HEK293T (cell line): ENCODE results near the gene CDK14.

Experiments
- BHLHE40 ChIP-seq: fragments of 450-650 bp; IDR thresholded peaks from 2 replicates; pipeline ENCODE4 v1.6.1; 2016; ENCODE audit warnings: mild to moderate bottlenecking, moderate library complexity, borderline replicate concordance
- ELF4 ChIP-seq: fragments of 450-650 bp; IDR thresholded peaks from 2 replicates; pipeline ENCODE4 v1.6.1; 2017; ENCODE audit warnings: antibody characterized with exemption
- FOXA1 ChIP-seq: fragments of 450-650 bp; IDR thresholded peaks from 2 replicates; pipeline ENCODE4 v1.6.1; 2016; ENCODE audit warnings: mild to moderate bottlenecking
- FOXM1 ChIP-seq: fragments of 450-650 bp; IDR thresholded peaks from 2 replicates; pipeline ENCODE4 v1.6.1; 2017; ENCODE audit warnings: mild to moderate bottlenecking, borderline replicate concordance
- HDGF ChIP-seq: fragments of 450-650 bp; IDR thresholded peaks from 2 replicates; pipeline ENCODE4 v1.6.1; 2017; ENCODE audit warnings: antibody characterized with exemption, borderline replicate concordance
- NFRKB ChIP-seq: fragments of 450-650 bp; IDR thresholded peaks from 2 replicates; pipeline ENCODE4 v1.6.1; 2016; ENCODE audit warnings: mild to moderate bottlenecking, moderate library complexity
- PKNOX1 ChIP-seq: fragments of 450-650 bp; IDR thresholded peaks from 2 replicates; pipeline ENCODE4 v1.6.1; 2016
- SUZ12 ChIP-seq: fragments of 450-650 bp; IDR thresholded peaks from 2 replicates; pipeline ENCODE4 v1.6.1; 2016; ENCODE audit warnings: mild to moderate bottlenecking
- TARDBP ChIP-seq: fragments of 450-650 bp; IDR thresholded peaks from 2 replicates; pipeline ENCODE4 v1.6.1; 2016

GRCh38 chr7:90678986-90679385 is 82.9 kb downstream of the CDK14 start:
- TF ChIP-seq SUZ12 = no peak
- TF ChIP-seq TARDBP = no peak
- TF ChIP-seq FOXM1 = no peak
- TF ChIP-seq ELF4 = no peak
- TF ChIP-seq FOXA1 = no peak
- TF ChIP-seq NFRKB = no peak
- TF ChIP-seq BHLHE40 = no peak
- no peak for TF ChIP-seq PKNOX1
- TF ChIP-seq HDGF = no peak
